ENCODE measurements around the gene EHMT2.

GRCh38 chr6:31881136-31881859 is 16.2 kb downstream of the EHMT2 start:
- TF ChIP-seq CTCF (IDR thresholded peaks at IDR 0.05; ENCODE audit: low read depth, low read length) = no peak
- TF ChIP-seq EZH2phosphoT487 (IDR thresholded peaks at IDR 0.05; ENCODE audit: low read depth) = no peak

Measured in OCI-LY3 (cell line).